ENCODE data around the gene TESK1. TPM values are rescaled to one million over a fixed set of nuclear protein-coding genes. Genes with fewer than 3 reads are reported as not detected.

Gene TESK1
- total and polyA plus RNA-seq, 2 of the 4 experiments (the other 2 are of a cell fraction) = 3.4 to 21.0 TPM

DNA sequence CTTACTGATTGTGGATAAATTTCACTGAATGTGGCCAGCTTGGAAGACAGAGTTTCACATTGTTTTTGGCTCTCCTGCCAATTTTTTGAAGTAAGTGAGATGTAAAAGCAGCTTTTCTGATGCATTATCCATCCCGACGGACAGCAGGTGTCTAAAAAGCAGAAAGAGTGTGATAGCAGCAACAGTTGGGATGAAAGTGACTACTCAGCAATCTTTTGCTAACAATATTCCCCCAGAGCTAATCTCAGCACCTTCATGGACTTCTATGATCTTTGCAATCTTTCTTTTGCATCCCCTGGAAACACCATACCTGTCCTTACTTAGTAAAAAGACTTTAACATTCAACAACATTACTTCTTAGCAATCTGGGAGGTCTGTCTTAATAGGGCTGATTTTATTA lies 7.8 kb downstream of the TESK1 start:
- WGBS, 2 experiments (ENCODE audit: extremely low coverage in 2 of 2, insufficient read length in 1 of 2) = no CpG with 5 or more reads among the region's 2 CpGs
- no peak for ATAC-seq (ENCODE audit: low read depth)
- BruUV-seq (replicated peaks) = no TSS peak

More for the DNA sequence above, 7.8 kb downstream of the TESK1 start:
- Histone ChIP-seq H2BK120ac (ENCODE audit: low read depth, low read length) (no peak overlapping the region), H4K8ac (ENCODE audit: low read depth in 2 of 2, low read length in 2 of 2) (no peak overlapping the region), H3K9ac (ENCODE audit: low read depth, low read length) (no peak overlapping the region), H2AK9ac (replicated peaks; ENCODE audit: low read depth, low read length, poor library complexity) (no peak overlapping the region), H3K4me2 (ENCODE audit: low read depth, low read length) (no peak overlapping the region), H3K56ac (ENCODE audit: extremely low read depth, insufficient read depth, low read length) (no peak overlapping the region), H4K5ac (ENCODE audit: low read depth, low read length) (no peak overlapping the region), H2AK5ac (ENCODE audit: low read depth, low read length) (no peak overlapping the region), H3K79me1 (ENCODE audit: low read depth in 1 of 2, low read length in 2 of 2) (peaks cover 0 to 3% of the 10 kb centered on the region in 2 experiments; a peak in 1 of 4 replicates), H3K9me1 (ENCODE audit: insufficient read depth, low read length) (no peaks in the 10 kb centered on the region), H3K9me3 (ENCODE audit: control insufficient read depth, insufficient read depth, low read length) (no peaks in the 10 kb centered on the region; the same call in 1 of the 2 replicates), H2AFZ (replicated peaks; ENCODE audit: low read length, poor library complexity) (no peak overlapping the region), H3K36me3 (ENCODE audit: control insufficient read depth, insufficient read depth, low read length) (peaks cover 22% of the 10 kb centered on the region), H3K4ac (ENCODE audit: low read depth, low read length) (no peak overlapping the region), H2BK20ac (ENCODE audit: low read depth, low read length) (no peak overlapping the region), H3K27ac (ENCODE audit: insufficient read depth, low read length) (no peak overlapping the region), H3K27me3 (ENCODE audit: control insufficient read depth, insufficient read depth, low read length) (peaks cover 41% of the 10 kb centered on the region), H2BK5ac (ENCODE audit: low read depth, low read length, poor library complexity, severe bottlenecking) (no peak overlapping the region), H3K4me3 (ENCODE audit: insufficient read depth, low read depth, low read length) (no peak overlapping the region), H4K20me1 (ENCODE audit: insufficient read depth, low read length) (no peaks in the 10 kb centered on the region), H4K91ac (ENCODE audit: insufficient read depth, low read depth, low read length) (no peak overlapping the region), H3K23ac (ENCODE audit: low read depth, low read length) (no peak overlapping the region), H3K14ac (replicated peaks; ENCODE audit: low read depth, low read length) (no peak overlapping the region), H3K18ac (ENCODE audit: low read depth, low read length) (no peak overlapping the region), H2BK15ac (ENCODE audit: low read depth, low read length) (no peak overlapping the region), H3K4me1 (ENCODE audit: control insufficient read depth, insufficient read depth, low read length) (no peaks in the 10 kb centered on the region)
- no peak for DNase-seq
- dilution Hi-C loops (cut with HindIII; ENCODE audit: low sequenced_read_pairs, unreplicated experiment) = no loop called here
- POLR2A ChIA-PET (ENCODE audit: unreplicated experiment) = no interaction called here
- CTCF ChIA-PET = interaction anchor here (2.1 to 2.3 kb wide), 2 partner anchors 13 to 32 kb away, joined by 5 to 13 read pairs; no protein-coding TSS in a partner anchor
- TF ChIP-seq MAFK (IDR thresholded peaks at IDR 0.05; ENCODE audit: low read depth, low read length) = peak; percentile 54; the same call in 1 of the 2 replicates
- TF ChIP-seq, protein P1, sequence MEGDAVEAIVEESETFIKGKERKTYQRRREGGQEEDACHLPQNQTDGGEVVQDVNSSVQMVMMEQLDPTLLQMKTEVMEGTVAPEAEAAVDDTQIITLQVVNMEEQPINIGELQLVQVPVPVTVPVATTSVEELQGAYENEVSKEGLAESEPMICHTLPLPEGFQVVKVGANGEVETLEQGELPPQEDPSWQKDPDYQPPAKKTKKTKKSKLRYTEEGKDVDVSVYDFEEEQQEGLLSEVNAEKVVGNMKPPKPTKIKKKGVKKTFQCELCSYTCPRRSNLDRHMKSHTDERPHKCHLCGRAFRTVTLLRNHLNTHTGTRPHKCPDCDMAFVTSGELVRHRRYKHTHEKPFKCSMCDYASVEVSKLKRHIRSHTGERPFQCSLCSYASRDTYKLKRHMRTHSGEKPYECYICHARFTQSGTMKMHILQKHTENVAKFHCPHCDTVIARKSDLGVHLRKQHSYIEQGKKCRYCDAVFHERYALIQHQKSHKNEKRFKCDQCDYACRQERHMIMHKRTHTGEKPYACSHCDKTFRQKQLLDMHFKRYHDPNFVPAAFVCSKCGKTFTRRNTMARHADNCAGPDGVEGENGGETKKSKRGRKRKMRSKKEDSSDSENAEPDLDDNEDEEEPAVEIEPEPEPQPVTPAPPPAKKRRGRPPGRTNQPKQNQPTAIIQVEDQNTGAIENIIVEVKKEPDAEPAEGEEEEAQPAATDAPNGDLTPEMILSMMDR (conservative IDR thresholded peaks at IDR 0.05; ENCODE audit: low read depth, low read length) = no peak
- intact Hi-C loops (cut with micrococcal nuclease) = no loop called here
- in situ Hi-C loops (cut with MboI; ENCODE audit: low sequenced_read_pairs) = no loop called here

All from IMR-90 (cell line).